Right lobe of liver (tissue), 4 donors: ENCODE data around the gene CEP192.

Experiments used
- POLR2A ChIP-seq: fragments of 450-650 bp; IDR thresholded peaks from one replicate; pipeline ENCODE4 v1.6.1; 2017; ENCODE audit warnings: antibody characterized with exemption, mild to moderate bottlenecking
- TF ChIP-seq, protein P1 (sequence below), 4 donors: fragments of 200-600 bp in 3 of 4; fragments of 450-650 bp in 1 of 4; IDR thresholded peaks; one replicate each; pipeline versions ENCODE4 v1.5.1 to v1.8.0; 2016 to 2022; ENCODE audit warnings: antibody characterized with exemption in 4 of 4, mild to moderate bottlenecking in 2 of 4
- donor health status: DM: no; HTN: no; CAD: no.
- donor health status: DM: no; HTN: no; CAD: no.
- donor health status: DM: no; HTN: yes; CAD: no.

DNA sequence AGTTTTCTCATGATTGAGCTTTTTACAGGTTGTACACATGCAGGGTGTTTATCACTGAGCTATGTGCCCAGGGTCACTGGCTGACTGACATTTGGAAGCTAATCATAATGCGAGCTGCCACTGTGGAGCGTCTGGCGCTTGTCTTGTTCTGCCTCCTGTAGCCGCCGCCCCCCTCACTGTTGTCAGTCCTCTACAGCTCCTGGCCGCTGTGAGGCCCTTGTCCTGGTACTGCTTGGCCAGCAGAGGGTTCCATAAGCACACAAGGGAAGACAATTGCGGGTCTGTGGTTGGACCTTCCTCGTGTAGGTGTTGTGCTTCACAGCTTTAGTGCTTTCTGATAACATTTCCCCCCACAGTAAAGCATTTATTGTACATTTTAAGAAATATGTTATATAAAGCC lies 121.8 kb downstream of the CEP192 start:
- TF ChIP-seq, protein P1, sequence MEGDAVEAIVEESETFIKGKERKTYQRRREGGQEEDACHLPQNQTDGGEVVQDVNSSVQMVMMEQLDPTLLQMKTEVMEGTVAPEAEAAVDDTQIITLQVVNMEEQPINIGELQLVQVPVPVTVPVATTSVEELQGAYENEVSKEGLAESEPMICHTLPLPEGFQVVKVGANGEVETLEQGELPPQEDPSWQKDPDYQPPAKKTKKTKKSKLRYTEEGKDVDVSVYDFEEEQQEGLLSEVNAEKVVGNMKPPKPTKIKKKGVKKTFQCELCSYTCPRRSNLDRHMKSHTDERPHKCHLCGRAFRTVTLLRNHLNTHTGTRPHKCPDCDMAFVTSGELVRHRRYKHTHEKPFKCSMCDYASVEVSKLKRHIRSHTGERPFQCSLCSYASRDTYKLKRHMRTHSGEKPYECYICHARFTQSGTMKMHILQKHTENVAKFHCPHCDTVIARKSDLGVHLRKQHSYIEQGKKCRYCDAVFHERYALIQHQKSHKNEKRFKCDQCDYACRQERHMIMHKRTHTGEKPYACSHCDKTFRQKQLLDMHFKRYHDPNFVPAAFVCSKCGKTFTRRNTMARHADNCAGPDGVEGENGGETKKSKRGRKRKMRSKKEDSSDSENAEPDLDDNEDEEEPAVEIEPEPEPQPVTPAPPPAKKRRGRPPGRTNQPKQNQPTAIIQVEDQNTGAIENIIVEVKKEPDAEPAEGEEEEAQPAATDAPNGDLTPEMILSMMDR (IDR thresholded peaks at IDR 0.05): peak; percentile 40 to 65 (median 56)
- TF ChIP-seq POLR2A: no peak
